ENCODE measurements around the gene CD247.
"Not testable (repeated sequence)": the region's sequence is repeated elsewhere in the genome, so short reads cannot be mapped to it uniquely, and the experiment has no call there.

CD247 gene

DNA sequence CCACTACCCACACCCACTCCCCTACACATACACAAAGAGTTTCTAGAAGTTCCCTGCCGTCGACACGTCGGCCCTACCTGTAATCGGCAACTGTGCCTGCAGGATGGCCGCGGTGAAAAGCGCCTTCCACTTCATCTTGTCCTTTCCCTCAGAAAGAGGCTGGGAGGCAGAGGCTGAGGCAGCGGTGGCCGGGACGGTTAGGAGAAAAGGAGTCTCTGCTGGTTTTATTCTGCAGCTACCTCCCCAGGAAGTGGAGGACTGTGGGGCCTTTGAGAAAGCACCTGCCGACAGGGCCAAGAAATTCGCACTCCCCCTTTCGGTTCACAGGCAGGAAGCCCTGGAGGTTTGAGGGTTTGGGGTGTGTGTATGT lies at the start of gene CD247:
CD247 (minus strand) TSS at position 199 of the 370 bp plus-strand sequence; CDS start at position 135, 64 bp downstream.
- Histone ChIP-seq H3K4me1 (ENCODE audit: control insufficient read depth, insufficient read depth, low read length) (no peaks in the 10 kb centered on the region), H3K27me3 (ENCODE audit: control insufficient read depth, insufficient read depth, low read length) (no peaks in the 10 kb centered on the region), H3K36me3 (ENCODE audit: control insufficient read depth, insufficient read depth, low read length) (no peaks in the 10 kb centered on the region), H3K27ac (ENCODE audit: low read length) (no peak within 1 kb of the TSS), H3K4me3 (ENCODE audit: low read length) (no peak within 1 kb of the TSS), H3K9me3 (ENCODE audit: control insufficient read depth, insufficient read depth, low read length) (no peaks in the 10 kb centered on the region)
- no peak for DNase-seq (ENCODE audit: low read depth, low spot score)
- WGBS (ENCODE audit: insufficient coverage, insufficient read length): no CpG with 5 or more reads among the region's 14 CpGs

DNA sequence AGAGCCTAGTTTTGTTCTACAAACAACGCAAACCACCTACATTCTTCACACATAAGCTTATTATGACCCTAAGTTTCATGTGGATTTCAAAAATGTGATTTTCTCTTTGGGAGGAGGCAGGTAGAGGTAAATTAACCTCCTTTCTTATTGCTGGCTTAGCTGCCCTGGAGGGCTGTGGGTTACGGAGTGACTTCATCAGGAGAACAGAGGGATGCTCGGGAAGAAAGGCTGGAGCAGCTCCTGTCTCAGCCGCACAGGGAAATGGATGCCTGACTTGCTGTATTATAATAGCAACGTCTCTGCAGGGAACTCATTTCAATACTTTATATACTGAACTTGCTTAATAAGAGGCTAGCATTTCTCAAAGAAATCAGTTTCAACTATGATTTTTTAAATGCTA lies 49.3 kb upstream of the CD247 start:
- H3K9me3 ChIP-seq (ENCODE audit: control insufficient read depth, insufficient read depth, low read length): peaks cover 1% of the 10 kb centered on the region; the same call in 1 of the 2 replicates
- no peak overlapping the region for H3K4me3 ChIP-seq (ENCODE audit: low read length)
- DNase-seq (ENCODE audit: low read depth, low spot score): no peak
- no CpG with 5 or more reads among the region's 5 CpGs for WGBS (ENCODE audit: insufficient coverage, insufficient read length)
- H3K27ac ChIP-seq (ENCODE audit: low read length): no peak overlapping the region
- no peaks in the 10 kb centered on the region for H3K36me3 ChIP-seq (ENCODE audit: control insufficient read depth, insufficient read depth, low read length)
- H3K27me3 ChIP-seq (ENCODE audit: control insufficient read depth, insufficient read depth, low read length): no peaks in the 10 kb centered on the region
- no peaks in the 10 kb centered on the region for H3K4me1 ChIP-seq (ENCODE audit: control insufficient read depth, insufficient read depth, low read length)

DNA sequence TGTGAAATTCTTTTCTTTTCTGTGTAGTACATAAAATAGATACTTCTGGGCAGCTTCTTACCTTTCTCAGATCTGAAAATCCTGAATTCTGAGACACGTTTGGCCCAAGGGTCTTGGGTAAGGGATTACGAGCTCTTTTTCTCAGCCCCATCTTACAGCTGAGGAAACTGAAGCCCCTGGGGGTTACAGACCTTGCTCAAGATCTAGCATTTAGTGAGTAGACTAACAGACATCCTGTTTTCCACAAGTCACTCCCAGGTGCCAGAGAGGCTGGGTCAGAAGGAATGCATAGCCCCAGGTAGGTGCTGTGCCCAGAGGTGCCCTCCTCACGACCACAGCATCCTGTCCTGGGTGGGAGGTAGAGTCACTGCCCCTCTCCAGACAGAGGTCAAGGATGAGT lies 48.4 kb upstream of the CD247 start:
- WGBS (ENCODE audit: insufficient coverage, insufficient read length): no CpG with 5 or more reads among the region's 3 CpGs

DNA sequence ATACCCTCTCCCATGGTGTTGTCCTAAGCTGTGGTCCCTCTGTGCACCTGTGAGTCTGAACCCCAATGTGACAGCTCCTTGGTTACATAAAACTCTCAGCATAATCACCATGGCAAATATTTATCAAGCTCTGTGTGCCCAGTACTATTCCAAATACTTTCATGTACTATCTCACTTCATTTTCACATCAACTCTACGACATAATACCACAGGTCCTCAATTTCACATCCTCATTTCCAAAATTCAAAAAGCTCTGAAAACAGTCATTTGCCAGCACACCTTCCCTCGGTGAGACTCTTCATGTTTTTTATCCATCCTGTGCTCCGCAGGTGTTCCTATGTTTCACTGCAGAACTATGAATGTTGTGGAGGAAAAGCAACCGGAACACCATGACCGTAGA lies 47.6 kb upstream of the CD247 start:
- Histone ChIP-seq H3K27me3 (ENCODE audit: control insufficient read depth, insufficient read depth, low read length) (no peaks in the 10 kb centered on the region), H3K9me3 (ENCODE audit: control insufficient read depth, insufficient read depth, low read length) (no peaks in the 10 kb centered on the region), H3K4me3 (ENCODE audit: low read length) (no peak overlapping the region), H3K4me1 (ENCODE audit: control insufficient read depth, insufficient read depth, low read length) (no peaks in the 10 kb centered on the region), H3K27ac (ENCODE audit: low read length) (no peak overlapping the region), H3K36me3 (ENCODE audit: control insufficient read depth, insufficient read depth, low read length) (no peaks in the 10 kb centered on the region)
- 100% methylated on average over 1 of the region's 5 CpGs for WGBS (ENCODE audit: insufficient coverage, insufficient read length)
- no peak for DNase-seq (ENCODE audit: low read depth, low spot score)

More for the DNA sequence above, 48.4 kb upstream of the CD247 start:
- Histone ChIP-seq H3K36me3 (ENCODE audit: control insufficient read depth, insufficient read depth, low read length) (no peaks in the 10 kb centered on the region), H3K27me3 (ENCODE audit: control insufficient read depth, insufficient read depth, low read length) (no peaks in the 10 kb centered on the region), H3K27ac (ENCODE audit: low read length) (no peak overlapping the region), H3K4me3 (ENCODE audit: low read length) (no peak overlapping the region), H3K9me3 (ENCODE audit: control insufficient read depth, insufficient read depth, low read length) (no peaks in the 10 kb centered on the region), H3K4me1 (ENCODE audit: control insufficient read depth, insufficient read depth, low read length) (no peaks in the 10 kb centered on the region)
- no peak for DNase-seq (ENCODE audit: low read depth, low spot score)

DNA sequence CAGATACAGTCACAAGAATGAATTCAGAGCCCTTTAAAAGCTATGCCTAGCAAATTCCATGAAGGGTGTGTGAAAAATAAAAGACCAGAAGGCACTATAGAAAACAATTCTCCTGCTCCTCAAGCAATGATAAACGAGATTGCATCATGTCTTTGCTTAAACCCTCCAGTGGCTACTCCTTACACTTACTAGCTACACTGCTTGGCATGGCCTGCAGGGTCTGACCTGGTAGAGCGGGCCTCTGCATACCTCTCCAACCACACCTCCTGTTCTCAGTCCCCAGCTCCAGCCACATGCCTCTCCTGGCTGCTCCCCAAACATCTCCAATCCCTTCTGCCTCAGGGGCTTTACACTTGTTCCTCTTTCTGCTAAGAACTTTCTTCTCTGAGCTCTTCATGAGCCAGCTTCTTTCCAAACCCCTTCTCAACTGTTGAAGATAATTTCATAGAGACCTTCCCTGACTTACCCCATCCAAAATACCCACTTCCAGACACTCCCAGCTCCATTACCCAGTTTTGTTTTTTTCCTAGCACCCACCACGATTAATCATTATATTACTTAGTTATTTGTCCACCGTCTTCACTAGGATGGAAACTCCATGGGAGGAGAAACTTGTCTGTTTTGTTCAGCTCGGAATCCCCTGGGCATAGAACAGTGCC lies 46.4 kb upstream of the CD247 start:
- Histone ChIP-seq H3K4me3 (ENCODE audit: low read length) (no peak overlapping the region), H3K9me3 (ENCODE audit: control insufficient read depth, insufficient read depth, low read length) (no peaks in the 10 kb centered on the region), H3K36me3 (ENCODE audit: control insufficient read depth, insufficient read depth, low read length) (no peaks in the 10 kb centered on the region), H3K27ac (ENCODE audit: low read length) (no peak overlapping the region), H3K4me1 (ENCODE audit: control insufficient read depth, insufficient read depth, low read length) (no peaks in the 10 kb centered on the region), H3K27me3 (ENCODE audit: control insufficient read depth, insufficient read depth, low read length) (no peaks in the 10 kb centered on the region)
- no peak for DNase-seq (ENCODE audit: low read depth, low spot score)
- WGBS (ENCODE audit: insufficient coverage, insufficient read length): no CpG with 5 or more reads among the region's 5 CpGs

DNA sequence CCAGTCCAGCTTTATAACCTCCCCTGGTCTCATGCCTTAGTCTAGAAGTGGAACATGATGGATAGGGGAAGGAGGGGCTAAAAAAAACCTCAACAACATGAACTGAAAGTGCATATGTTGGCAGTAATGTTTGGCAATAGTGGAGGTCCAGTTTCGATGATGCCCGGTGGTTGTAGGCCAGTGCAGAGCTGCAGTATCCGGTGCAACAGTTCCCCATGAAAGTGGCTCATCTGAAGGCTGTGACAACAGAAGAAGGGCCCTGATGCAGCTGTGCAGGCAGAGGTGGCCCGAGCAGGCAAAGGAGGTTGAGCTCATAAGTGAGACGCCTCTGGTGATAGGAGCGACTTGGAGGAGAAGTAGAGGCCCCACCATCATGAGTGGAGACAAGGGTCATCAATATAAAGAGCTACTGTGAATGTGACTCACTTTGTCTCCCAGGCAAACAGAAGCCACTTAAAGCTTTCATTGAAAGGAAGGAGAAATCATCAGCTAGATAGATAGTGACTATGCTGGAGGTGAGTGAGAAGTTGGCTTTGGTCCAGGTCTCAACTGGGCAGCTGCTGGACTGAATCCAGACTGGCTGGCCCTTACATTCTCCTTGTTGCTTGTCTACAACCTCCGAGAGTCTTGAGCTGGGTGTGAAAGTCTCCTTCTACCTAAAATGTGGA lies 45.4 kb upstream of the CD247 start:
- no CpG with 5 or more reads among the region's 7 CpGs for WGBS (ENCODE audit: insufficient coverage, insufficient read length)
- no peak for DNase-seq (ENCODE audit: low read depth, low spot score)

DNA sequence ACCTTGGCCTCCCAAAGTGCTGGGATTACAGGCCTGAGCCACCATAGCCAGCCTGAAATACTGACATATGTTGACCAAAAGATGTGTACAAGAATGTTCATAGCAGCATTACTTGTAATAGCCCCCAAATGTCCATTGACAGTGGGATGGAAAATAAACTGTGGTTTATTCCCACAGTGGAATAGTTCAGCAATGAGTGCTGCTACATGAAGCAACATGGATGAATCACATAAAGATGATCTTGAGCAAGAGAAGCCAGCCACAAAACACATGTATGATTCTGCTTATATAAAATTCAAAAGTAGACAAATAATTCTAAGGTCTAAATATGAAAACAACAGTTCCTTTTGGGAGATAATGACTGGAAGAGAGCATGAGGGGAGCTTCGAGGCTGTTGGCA lies 44.4 kb upstream of the CD247 start:
- Histone ChIP-seq H3K4me3 (ENCODE audit: low read length) (no peak overlapping the region), H3K4me1 (ENCODE audit: control insufficient read depth, insufficient read depth, low read length) (no peaks in the 10 kb centered on the region), H3K9me3 (ENCODE audit: control insufficient read depth, insufficient read depth, low read length) (no peaks in the 10 kb centered on the region), H3K27ac (ENCODE audit: low read length) (no peak overlapping the region), H3K27me3 (ENCODE audit: control insufficient read depth, insufficient read depth, low read length) (no peaks in the 10 kb centered on the region), H3K36me3 (ENCODE audit: control insufficient read depth, insufficient read depth, low read length) (no peaks in the 10 kb centered on the region)
- no CpG with 5 or more reads among the region's 1 CpG for WGBS (ENCODE audit: insufficient coverage, insufficient read length)
- no peak for DNase-seq (ENCODE audit: low read depth, low spot score)

More for the DNA sequence above, 45.4 kb upstream of the CD247 start:
- H3K4me1 ChIP-seq (ENCODE audit: control insufficient read depth, insufficient read depth, low read length): no peaks in the 10 kb centered on the region
- H3K27ac ChIP-seq (ENCODE audit: low read length): no peak overlapping the region
- no peaks in the 10 kb centered on the region for H3K27me3 ChIP-seq (ENCODE audit: control insufficient read depth, insufficient read depth, low read length)
- H3K9me3 ChIP-seq (ENCODE audit: control insufficient read depth, insufficient read depth, low read length): no peaks in the 10 kb centered on the region
- no peak overlapping the region for H3K4me3 ChIP-seq (ENCODE audit: low read length)
- no peaks in the 10 kb centered on the region for H3K36me3 ChIP-seq (ENCODE audit: control insufficient read depth, insufficient read depth, low read length)

DNA sequence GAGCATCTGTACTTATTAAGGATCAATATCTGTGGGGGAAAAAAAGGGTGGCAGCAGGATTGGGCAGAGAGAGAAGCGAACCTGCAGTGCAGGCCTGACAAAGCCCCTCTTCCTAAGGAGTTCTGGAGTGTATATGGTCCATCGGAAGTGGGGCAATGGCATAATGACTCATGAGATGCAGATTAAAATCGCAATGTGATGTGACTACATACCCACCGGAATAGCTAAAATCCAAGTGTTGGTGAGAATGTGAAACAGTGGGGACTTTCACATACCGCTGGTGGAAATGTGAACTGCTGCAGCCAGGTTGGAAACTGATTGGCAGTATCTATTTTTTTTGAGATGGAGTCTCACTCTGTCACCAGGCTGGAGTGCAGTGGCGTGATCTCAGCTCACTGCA lies 43.4 kb upstream of the CD247 start:
- WGBS (ENCODE audit: insufficient coverage, insufficient read length): no CpG with 5 or more reads among the region's 6 CpGs
- Histone ChIP-seq H3K27me3 (ENCODE audit: control insufficient read depth, insufficient read depth, low read length) (no peaks in the 10 kb centered on the region), H3K4me3 (ENCODE audit: low read length) (no peak overlapping the region), H3K36me3 (ENCODE audit: control insufficient read depth, insufficient read depth, low read length) (no peaks in the 10 kb centered on the region), H3K27ac (ENCODE audit: low read length) (no peak overlapping the region), H3K4me1 (ENCODE audit: control insufficient read depth, insufficient read depth, low read length) (no peaks in the 10 kb centered on the region), H3K9me3 (ENCODE audit: control insufficient read depth, insufficient read depth, low read length) (no peaks in the 10 kb centered on the region)
- DNase-seq (ENCODE audit: low read depth, low spot score): no peak

DNA sequence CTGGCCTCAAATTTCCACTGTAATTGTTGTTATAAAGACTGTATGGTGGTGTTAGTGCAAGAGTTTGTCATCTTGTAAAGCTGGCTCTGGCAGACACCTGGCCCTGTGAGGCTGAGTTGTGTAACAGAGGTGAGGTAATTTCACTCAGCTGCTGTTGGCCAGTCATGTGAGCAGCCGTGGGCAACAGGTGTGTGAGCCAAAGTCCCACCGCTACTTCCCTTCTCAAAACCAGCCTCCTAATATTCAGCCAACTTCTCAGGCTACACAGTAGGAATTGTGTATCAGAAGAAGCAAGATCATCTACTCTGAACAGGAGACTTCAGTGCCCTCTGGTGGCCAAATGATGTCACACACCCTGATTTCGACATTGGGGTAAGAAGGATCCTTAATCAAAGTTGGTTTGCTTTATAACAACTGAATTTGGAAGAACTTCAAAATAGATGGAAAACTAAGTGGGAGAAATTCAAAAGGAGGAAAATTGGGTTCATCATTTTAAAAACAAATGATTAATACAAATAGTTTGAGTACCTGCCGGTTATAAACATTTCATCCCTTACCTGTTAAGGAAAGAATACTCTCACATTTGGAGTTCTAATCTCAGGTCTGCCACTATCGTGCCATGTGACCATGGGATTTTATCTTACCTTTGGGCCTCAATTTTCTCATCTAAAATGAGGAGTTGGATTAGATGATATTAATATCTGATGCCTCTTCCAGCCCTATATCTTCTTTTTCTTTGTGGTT lies 37.8 kb upstream of the CD247 start:
- WGBS (ENCODE audit: insufficient coverage, insufficient read length): no CpG with 5 or more reads among the region's 5 CpGs
- Histone ChIP-seq H3K27ac (ENCODE audit: low read length) (no peak overlapping the region), H3K9me3 (ENCODE audit: control insufficient read depth, insufficient read depth, low read length) (no peaks in the 10 kb centered on the region), H3K4me1 (ENCODE audit: control insufficient read depth, insufficient read depth, low read length) (no peaks in the 10 kb centered on the region; the same call in 1 of the 2 replicates), H3K27me3 (ENCODE audit: control insufficient read depth, insufficient read depth, low read length) (no peaks in the 10 kb centered on the region), H3K4me3 (ENCODE audit: low read length) (no peak overlapping the region), H3K36me3 (ENCODE audit: control insufficient read depth, insufficient read depth, low read length) (no peaks in the 10 kb centered on the region)
- DNase-seq (ENCODE audit: low read depth, low spot score): no peak

DNA sequence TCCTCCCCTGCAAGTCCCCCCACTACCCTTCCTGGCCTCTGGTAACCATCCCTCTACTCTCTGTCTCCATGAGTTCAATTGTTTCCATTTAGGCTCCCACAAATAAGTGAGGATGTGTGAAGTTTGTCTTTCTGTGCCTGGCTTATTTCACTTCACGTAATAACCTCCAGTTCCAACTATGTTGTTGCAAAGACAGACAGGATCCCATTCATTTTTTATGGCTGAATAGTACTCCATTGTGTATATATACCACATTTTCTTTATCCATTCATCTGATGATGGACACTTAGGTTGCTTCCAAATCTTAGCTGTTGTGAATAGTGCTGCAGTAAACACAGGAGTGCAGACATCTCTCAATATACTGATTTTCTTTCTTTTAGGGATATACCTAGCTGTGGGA lies 36.7 kb upstream of the CD247 start:
- not testable (repeated sequence) for H3K27ac ChIP-seq (ENCODE audit: low read length); H3K4me1 ChIP-seq (ENCODE audit: control insufficient read depth, insufficient read depth, low read length); H3K4me3 ChIP-seq (ENCODE audit: low read length); H3K36me3 ChIP-seq (ENCODE audit: control insufficient read depth, insufficient read depth, low read length); DNase-seq (ENCODE audit: low read depth, low spot score); H3K9me3 ChIP-seq (ENCODE audit: control insufficient read depth, insufficient read depth, low read length); H3K27me3 ChIP-seq (ENCODE audit: control insufficient read depth, insufficient read depth, low read length)
- WGBS (ENCODE audit: insufficient coverage, insufficient read length): no CpG with 5 or more reads among the region's 1 CpG
